Chondrocyte (in vitro differentiated cells): ENCODE measurements around the gene FRMD1. TPM values are rescaled to one million over a fixed set of nuclear protein-coding genes. Genes with fewer than 3 reads are reported as not detected.

ENCODE experiments used
- DNase-seq: peaks from one replicate; pipeline ENCODE4 v3.0.0; 2021; ENCODE audit warnings: mixed read lengths, low spot score
- H3K27ac Mint-ChIP-seq: one replicate; pipeline ENCODE4 v1.8.0; 2021; ENCODE audit warnings: mild to moderate bottlenecking, moderate library complexity, mixed read lengths; ENCODE audit not compliant: unreplicated experiment
- H3K27me3 Mint-ChIP-seq: 2 replicates; pipeline ENCODE4 v1.8.0; 2021; ENCODE audit warnings: low read depth, mixed read lengths
- H3K36me3 Mint-ChIP-seq: 2 replicates; pipeline ENCODE4 v1.8.0; 2021; ENCODE audit warnings: low read depth, mixed read lengths
- H3K4me1 Mint-ChIP-seq: 2 replicates; pipeline ENCODE4 v1.8.0; 2021; ENCODE audit warnings: low read depth, mild to moderate bottlenecking, mixed read lengths
- H3K4me3 Mint-ChIP-seq: one replicate; pipeline ENCODE4 v1.8.0; 2021; ENCODE audit warnings: mild to moderate bottlenecking, moderate library complexity, mixed read lengths; ENCODE audit not compliant: unreplicated experiment
- H3K9me3 Mint-ChIP-seq: 2 replicates; pipeline ENCODE4 v1.8.0; 2021; ENCODE audit warnings: low read depth, mixed read lengths
- CTCF ChIP-seq: fragments of 200-600 bp; sonication (generic); IDR thresholded peaks from 2 replicates; pipeline ENCODE4 v1.5.0; 2021; ENCODE audit warnings: antibody characterized with exemption, mild to moderate bottlenecking, moderate library complexity
- total RNA-seq: library from RNA; stranded (reverse); gene quantifications from 3 replicates; pipeline ENCODE4 v1.2.1, GENCODE V29; 2021

Gene FRMD1
- total RNA-seq, 1 donor from 2014 or later = 0.20 TPM

GRCh38 chr6:168024951-168025510 lies 54.0 kb downstream of the FRMD1 start:
- no peak overlapping the region for H3K4me3 Mint-ChIP-seq
- H3K9me3 Mint-ChIP-seq = no peaks in the 10 kb centered on the region
- no peaks in the 10 kb centered on the region for H3K36me3 Mint-ChIP-seq
- no peaks in the 10 kb centered on the region for H3K4me1 Mint-ChIP-seq
- no peak for DNase-seq
- peaks cover 33% of the 10 kb centered on the region for H3K27me3 Mint-ChIP-seq
- no peak overlapping the region for H3K27ac Mint-ChIP-seq
- no peak for TF ChIP-seq CTCF

- H3K4me1 Mint-ChIP-seq = no peaks in the 10 kb centered on the region
Observed at GRCh38 chr6:168022488-168023321, 56.3 kb downstream of the FRMD1 start.

GRCh38 chr6:168021581-168021980 lies 57.4 kb downstream of the FRMD1 start:
- Mint-ChIP-seq H3K36me3 (peaks cover 3% of the 10 kb centered on the region), H3K27me3 (peaks cover 40% of the 10 kb centered on the region), H3K4me3 (no peak overlapping the region), H3K4me1 (peaks cover 4% of the 10 kb centered on the region), H3K9me3 (no peaks in the 10 kb centered on the region), H3K27ac (no peak overlapping the region)
- no peak for TF ChIP-seq CTCF
- DNase-seq = no peak

More at GRCh38 chr6:168022488-168023321, 56.3 kb downstream of the FRMD1 start:
- Mint-ChIP-seq H3K9me3 (no peaks in the 10 kb centered on the region), H3K4me3 (no peak overlapping the region), H3K27ac (no peak overlapping the region), H3K36me3 (peaks cover 3% of the 10 kb centered on the region), H3K27me3 (peaks cover 38% of the 10 kb centered on the region)
- TF ChIP-seq CTCF = no peak
- no peak for DNase-seq

- no peak for TF ChIP-seq CTCF
- H3K4me3 Mint-ChIP-seq = no peak overlapping the region
- H3K4me1 Mint-ChIP-seq = peaks cover 11% of the 10 kb centered on the region
- H3K27ac Mint-ChIP-seq = no peak overlapping the region
- no peak for DNase-seq
- H3K36me3 Mint-ChIP-seq = peaks cover 8% of the 10 kb centered on the region
- H3K27me3 Mint-ChIP-seq = peaks cover 37% of the 10 kb centered on the region
- H3K9me3 Mint-ChIP-seq = peaks cover 5% of the 10 kb centered on the region
Observed at GRCh38 chr6:168020242-168020641, 58.8 kb downstream of the FRMD1 start.

- H3K4me3 Mint-ChIP-seq = no peak overlapping the region
- H3K9me3 Mint-ChIP-seq = peaks cover 5% of the 10 kb centered on the region
- no peak for TF ChIP-seq CTCF
- peaks cover 11% of the 10 kb centered on the region for H3K4me1 Mint-ChIP-seq
- peaks cover 37% of the 10 kb centered on the region for H3K27me3 Mint-ChIP-seq
- DNase-seq = no peak
- peaks cover 9% of the 10 kb centered on the region for H3K36me3 Mint-ChIP-seq
- H3K27ac Mint-ChIP-seq = no peak overlapping the region
Observed at GRCh38 chr6:168018664-168019063, 60.3 kb downstream of the FRMD1 start.
